ENCODE results near the gene PTPN7.

DNA sequence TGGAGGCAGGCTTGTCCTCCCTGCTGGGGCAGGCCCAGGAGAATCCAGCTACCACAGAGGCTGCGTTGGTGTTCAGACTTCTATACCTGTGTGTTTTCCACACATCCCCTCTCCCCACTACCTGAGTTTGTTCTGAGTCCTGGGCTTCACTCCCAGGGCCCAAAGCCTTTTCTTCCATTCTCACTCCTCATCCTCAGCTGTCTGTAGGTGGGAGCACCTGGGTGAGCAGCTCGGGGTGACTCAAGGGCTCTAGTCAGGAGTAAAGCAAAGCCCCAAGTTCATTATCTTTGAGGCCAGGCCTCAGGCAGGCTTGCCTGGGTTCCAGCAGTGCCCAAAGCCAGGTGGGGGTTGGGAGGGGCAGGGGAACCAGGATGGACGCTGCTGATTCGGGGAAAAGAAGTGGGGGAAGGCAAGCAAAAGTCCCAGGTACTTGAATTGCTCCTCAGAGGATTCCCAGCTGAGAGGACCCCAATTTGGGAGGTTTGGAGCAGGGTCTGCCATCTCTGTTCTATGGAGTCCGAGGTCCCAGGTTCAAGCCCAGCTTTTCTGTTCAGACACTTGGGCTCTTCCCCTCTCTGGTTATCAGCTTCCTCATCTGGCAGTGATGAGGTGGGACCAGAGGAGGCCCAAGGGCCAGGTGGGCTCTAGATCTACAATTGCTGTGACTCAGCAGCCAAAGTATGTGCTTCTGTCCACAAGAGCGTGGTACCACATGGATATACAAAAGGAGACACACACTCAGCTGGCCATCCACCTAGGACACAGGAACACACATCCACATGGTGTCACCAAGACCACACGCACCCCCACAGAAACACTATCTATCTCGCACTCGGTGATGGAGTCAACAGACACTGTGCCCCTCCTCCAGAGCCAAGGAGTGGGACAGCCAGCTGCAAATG is 5.8 kb upstream of the PTPN7 start:
- no peak for TF ChIP-seq POLR2A (IDR thresholded peaks at IDR 0.05)
- TF ChIP-seq, protein P1, sequence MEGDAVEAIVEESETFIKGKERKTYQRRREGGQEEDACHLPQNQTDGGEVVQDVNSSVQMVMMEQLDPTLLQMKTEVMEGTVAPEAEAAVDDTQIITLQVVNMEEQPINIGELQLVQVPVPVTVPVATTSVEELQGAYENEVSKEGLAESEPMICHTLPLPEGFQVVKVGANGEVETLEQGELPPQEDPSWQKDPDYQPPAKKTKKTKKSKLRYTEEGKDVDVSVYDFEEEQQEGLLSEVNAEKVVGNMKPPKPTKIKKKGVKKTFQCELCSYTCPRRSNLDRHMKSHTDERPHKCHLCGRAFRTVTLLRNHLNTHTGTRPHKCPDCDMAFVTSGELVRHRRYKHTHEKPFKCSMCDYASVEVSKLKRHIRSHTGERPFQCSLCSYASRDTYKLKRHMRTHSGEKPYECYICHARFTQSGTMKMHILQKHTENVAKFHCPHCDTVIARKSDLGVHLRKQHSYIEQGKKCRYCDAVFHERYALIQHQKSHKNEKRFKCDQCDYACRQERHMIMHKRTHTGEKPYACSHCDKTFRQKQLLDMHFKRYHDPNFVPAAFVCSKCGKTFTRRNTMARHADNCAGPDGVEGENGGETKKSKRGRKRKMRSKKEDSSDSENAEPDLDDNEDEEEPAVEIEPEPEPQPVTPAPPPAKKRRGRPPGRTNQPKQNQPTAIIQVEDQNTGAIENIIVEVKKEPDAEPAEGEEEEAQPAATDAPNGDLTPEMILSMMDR (IDR thresholded peaks at IDR 0.05) = no peak

Measured in uterus (tissue), 2 donors.